ACC112 (cell line): ENCODE data around the gene DYNC1I1.

Experiments
- H2AFZ ChIP-seq: fragments of 200-600 bp; sonication (generic); one replicate; pipeline ENCODE4 v1.6.0; 2017; ENCODE audit warnings: antibody characterized with exemption, low read length; ENCODE audit not compliant: unreplicated experiment
- H3K27ac ChIP-seq: fragments of 200-600 bp; sonication (generic); 2 replicates; pipeline ENCODE4 v1.5.1; 2014; ENCODE audit warnings: low read depth, mild to moderate bottlenecking, antibody characterized with exemption, low read length, moderate library complexity
- H3K27me3 ChIP-seq: fragments of 200-600 bp; sonication (generic); 2 replicates; pipeline ENCODE4 v1.6.1; 2014; ENCODE audit warnings: mild to moderate bottlenecking, antibody characterized with exemption, low read length, moderate library complexity, mixed read lengths; ENCODE audit not compliant: insufficient read depth
- H3K36me3 ChIP-seq: fragments of 200-600 bp; sonication (generic); 2 replicates; pipeline ENCODE4 v1.6.1; 2016; ENCODE audit warnings: mild to moderate bottlenecking, antibody characterized with exemption, low read length, moderate library complexity, mixed read lengths; ENCODE audit not compliant: insufficient read depth
- H3K4me1 ChIP-seq: fragments of 200-600 bp; sonication (generic); one replicate; pipeline ENCODE4 v1.6.1; 2016; ENCODE audit warnings: low read length, mixed read lengths; ENCODE audit not compliant: insufficient read depth, unreplicated experiment, control insufficient read depth
- H3K4me3 ChIP-seq: fragments of 200-600 bp; sonication (generic); 2 replicates; pipeline ENCODE4 v1.5.1; 2014; ENCODE audit warnings: mild to moderate bottlenecking, low read depth, low read length
- H3K79me2 ChIP-seq: fragments of 200-600 bp; sonication (generic); one replicate; pipeline ENCODE4 v1.6.0; 2016; ENCODE audit warnings: low read length; ENCODE audit not compliant: control insufficient read depth, unreplicated experiment, insufficient read depth

Gene DYNC1I1

DNA sequence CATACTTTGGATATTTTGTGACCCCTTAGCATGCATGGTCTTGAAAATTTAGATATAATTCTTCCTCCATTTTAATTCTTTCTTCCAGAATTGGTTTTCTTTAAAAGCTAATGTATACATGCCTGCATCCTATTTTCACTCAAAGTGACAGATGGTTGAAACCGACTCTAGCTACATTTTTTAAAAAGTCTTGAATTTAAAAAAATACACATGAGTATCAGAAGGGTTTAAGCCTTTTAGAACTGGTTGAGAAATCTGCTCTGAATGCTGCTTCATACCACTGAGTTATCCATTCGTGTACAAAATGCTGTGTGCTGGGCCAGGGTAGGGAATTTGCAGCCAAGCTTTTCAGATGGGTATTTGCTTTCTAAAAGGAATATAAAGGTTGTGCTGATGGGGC is 16.5 kb downstream of the DYNC1I1 start:
- Histone ChIP-seq H2AFZ (no peak overlapping the region), H3K36me3 (no peaks in the 10 kb centered on the region), H3K27me3 (peaks cover 33% of the 10 kb centered on the region), H3K4me1 (no peaks in the 10 kb centered on the region), H3K27ac (no peak overlapping the region), H3K79me2 (no peaks in the 10 kb centered on the region), H3K4me3 (no peak overlapping the region)

DNA sequence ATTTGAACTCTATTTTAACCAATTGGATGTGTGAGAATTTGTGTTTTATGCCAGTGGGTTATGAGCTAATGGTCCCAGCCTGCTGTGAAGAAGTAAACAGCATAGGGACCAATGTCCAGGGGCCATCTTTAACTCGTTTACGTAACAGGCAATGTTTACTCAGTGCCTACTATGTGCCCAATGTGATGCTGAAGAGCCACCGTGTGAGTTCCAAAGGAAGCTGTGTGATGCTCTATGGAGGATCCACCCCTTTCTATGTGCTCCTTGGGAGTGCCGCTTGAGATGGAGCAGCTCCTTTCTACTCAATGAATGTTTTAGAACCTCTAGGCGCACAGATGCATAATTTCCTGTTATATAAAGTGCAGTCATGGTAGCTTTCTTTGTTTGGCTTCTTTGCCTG is 21.3 kb downstream of the DYNC1I1 start:
- H3K79me2 ChIP-seq, result no peaks in the 10 kb centered on the region
- no peak overlapping the region for H3K4me3 ChIP-seq
- no peak overlapping the region for H2AFZ ChIP-seq

GRCh38 chr7:95794917-95795515 is 22.7 kb downstream of the DYNC1I1 start:
- H3K36me3 ChIP-seq, result no peaks in the 10 kb centered on the region
- H2AFZ ChIP-seq, result no peak overlapping the region
- H3K27me3 ChIP-seq, result peaks cover 4% of the 10 kb centered on the region
- H3K4me1 ChIP-seq, result no peaks in the 10 kb centered on the region
- H3K27ac ChIP-seq, result no peak overlapping the region
- H3K4me3 ChIP-seq, result no peak overlapping the region
- H3K79me2 ChIP-seq, result no peaks in the 10 kb centered on the region

More for the DNA sequence above, 21.3 kb downstream of the DYNC1I1 start:
- H3K27ac ChIP-seq, result no peak overlapping the region
- H3K4me1 ChIP-seq, result no peaks in the 10 kb centered on the region
- H3K27me3 ChIP-seq, result peaks cover 4% of the 10 kb centered on the region; the same call in 1 of the 2 replicates
- H3K36me3 ChIP-seq, result no peaks in the 10 kb centered on the region

- Histone ChIP-seq H3K36me3 (no peaks in the 10 kb centered on the region), H3K79me2 (no peaks in the 10 kb centered on the region), H3K27ac (no peak overlapping the region), H3K4me1 (no peaks in the 10 kb centered on the region), H2AFZ (no peak overlapping the region), H3K27me3 (peaks cover 4% of the 10 kb centered on the region), H3K4me3 (no peak overlapping the region)
Measured at GRCh38 chr7:95796617-95797016, 24.3 kb downstream of the DYNC1I1 start.

DNA sequence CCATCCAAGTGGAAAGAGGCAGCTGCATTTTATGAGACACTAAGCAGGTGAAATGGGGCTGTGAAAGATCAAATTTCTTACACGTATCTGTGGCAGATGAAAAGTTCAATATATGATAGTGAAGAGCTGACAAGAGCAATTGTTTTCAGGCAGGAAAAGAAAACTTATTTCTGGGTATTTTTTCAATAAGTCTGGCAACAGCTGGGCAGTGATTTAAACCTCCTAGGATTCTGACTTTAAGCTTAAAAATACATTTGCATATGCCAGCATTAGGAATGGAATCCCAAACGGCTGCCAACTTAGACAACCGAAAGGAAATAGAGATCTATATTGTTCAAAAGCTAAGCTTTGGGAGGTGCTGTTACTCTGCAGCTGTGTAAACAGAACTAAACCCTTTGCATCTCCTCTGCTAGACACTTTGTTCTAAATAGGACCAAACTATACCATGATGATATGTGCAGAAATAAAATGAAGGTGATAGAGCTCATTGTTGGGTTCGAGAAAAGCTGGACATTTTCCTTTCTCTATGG is 26.1 kb downstream of the DYNC1I1 start:
- Histone ChIP-seq H3K79me2 (no peaks in the 10 kb centered on the region), H3K27me3 (no peaks in the 10 kb centered on the region; the same call in 1 of the 2 replicates), H3K4me3 (no peak overlapping the region)

GRCh38 chr7:95800787-95801186 is 28.4 kb downstream of the DYNC1I1 start:
- Histone ChIP-seq H2AFZ (no peak overlapping the region), H3K4me1 (no peaks in the 10 kb centered on the region), H3K79me2 (no peaks in the 10 kb centered on the region)

More for the DNA sequence above, 26.1 kb downstream of the DYNC1I1 start:
- Histone ChIP-seq H3K36me3 (no peaks in the 10 kb centered on the region), H3K4me1 (no peaks in the 10 kb centered on the region), H2AFZ (peak overlapping the region; percentile 41), H3K27ac (no peak overlapping the region)

DNA sequence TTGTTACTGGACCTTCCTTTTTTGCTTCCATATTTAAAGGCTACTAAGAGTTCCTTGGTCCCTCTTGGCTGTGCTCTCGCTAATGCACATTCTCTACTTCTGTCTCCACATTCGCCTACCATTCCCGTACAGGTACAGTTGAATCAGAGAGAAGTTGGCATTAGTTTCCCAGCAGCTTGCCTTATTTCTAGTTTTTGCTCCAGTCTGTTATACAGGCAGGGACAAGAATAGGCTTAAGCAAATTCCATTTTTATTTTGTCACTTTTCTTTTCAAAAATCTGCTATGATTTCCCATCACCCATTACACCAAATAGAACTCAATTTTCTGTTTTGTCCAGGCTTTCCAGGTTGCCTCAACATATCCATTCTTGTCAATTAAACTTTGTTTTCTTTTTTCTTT is 29.9 kb downstream of the DYNC1I1 start:
- no peaks in the 10 kb centered on the region for H3K79me2 ChIP-seq
- H3K27me3 ChIP-seq, result no peaks in the 10 kb centered on the region; the same call in 1 of the 2 replicates
- no peaks in the 10 kb centered on the region for H3K36me3 ChIP-seq
- H3K27ac ChIP-seq, result no peak overlapping the region
- no peak overlapping the region for H3K4me3 ChIP-seq
- H2AFZ ChIP-seq, result no peak overlapping the region
- H3K4me1 ChIP-seq, result no peaks in the 10 kb centered on the region

More at GRCh38 chr7:95800787-95801186, 28.4 kb downstream of the DYNC1I1 start:
- Histone ChIP-seq H3K36me3 (no peaks in the 10 kb centered on the region), H3K27me3 (no peaks in the 10 kb centered on the region; the same call in 1 of the 2 replicates), H3K4me3 (no peak overlapping the region), H3K27ac (no peak overlapping the region)

DNA sequence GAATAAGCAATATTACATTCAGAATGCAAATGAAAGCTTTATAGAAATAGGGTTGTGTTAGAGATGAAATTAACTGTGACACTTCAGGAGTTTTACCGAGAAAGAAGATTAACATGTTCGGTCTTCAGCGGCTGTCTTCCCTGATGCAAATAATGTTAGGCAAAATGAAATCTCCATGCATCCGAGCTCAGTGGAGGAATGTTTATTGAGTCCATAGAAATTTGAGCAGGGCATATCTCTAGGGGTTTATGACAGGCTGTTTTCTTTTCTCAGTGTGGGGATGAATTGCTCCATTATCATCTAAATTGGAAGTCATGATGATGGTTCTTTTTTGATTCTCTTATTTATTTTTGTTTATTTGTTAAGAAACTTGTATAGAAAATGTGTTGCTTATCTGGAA is 31.7 kb downstream of the DYNC1I1 start:
- Histone ChIP-seq H2AFZ (no peak overlapping the region), H3K4me3 (no peak overlapping the region), H3K4me1 (no peaks in the 10 kb centered on the region)

DNA sequence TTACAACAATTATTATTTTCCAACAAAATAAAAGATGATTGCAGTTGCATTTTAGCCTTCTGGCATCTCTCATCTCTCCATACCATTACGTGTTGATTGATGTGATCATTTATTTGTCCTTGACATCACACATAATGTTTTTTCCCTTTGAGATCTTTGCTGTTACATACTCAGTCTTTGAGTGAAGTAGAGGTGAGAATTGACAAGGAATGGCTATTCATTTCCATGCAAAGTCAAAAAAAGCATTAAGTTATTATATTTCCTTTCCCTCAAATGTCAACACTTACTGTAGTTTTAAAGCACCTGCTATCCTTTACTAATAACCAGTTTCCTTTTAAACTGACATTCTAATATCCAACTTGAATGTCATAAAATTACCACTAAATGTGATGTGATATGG is 33.6 kb downstream of the DYNC1I1 start:
- Histone ChIP-seq H2AFZ (no peak overlapping the region), H3K79me2 (no peaks in the 10 kb centered on the region), H3K4me1 (no peaks in the 10 kb centered on the region), H3K4me3 (no peak overlapping the region), H3K27me3 (no peaks in the 10 kb centered on the region), H3K36me3 (no peaks in the 10 kb centered on the region), H3K27ac (no peak overlapping the region)

More for the DNA sequence above, 31.7 kb downstream of the DYNC1I1 start:
- no peaks in the 10 kb centered on the region for H3K79me2 ChIP-seq
- H3K27ac ChIP-seq, result no peak overlapping the region
- H3K27me3 ChIP-seq, result no peaks in the 10 kb centered on the region; the same call in 1 of the 2 replicates
- no peaks in the 10 kb centered on the region for H3K36me3 ChIP-seq

DNA sequence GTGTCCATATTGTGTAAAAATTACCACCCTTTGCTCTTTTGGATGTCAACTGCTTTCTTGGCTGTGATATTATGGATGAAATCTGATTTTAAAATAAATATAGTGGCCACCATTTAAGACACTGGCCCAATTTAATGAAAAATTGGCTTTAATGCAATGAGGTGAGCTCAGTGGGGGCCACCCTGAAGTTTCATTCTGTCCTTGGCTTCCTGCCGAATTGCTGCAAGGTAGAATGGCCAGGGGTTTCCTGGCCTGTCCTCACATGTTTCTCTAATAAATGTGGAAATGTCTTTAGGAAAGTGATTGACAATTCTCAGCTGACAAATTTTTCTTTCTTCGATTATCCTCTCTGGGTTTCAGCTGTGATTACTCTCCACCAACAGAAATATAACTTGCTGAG is 36.0 kb downstream of the DYNC1I1 start:
- Histone ChIP-seq H3K27ac (no peak overlapping the region), H3K4me3 (no peak overlapping the region), H3K36me3 (no peaks in the 10 kb centered on the region), H3K4me1 (no peaks in the 10 kb centered on the region), H2AFZ (no peak overlapping the region), H3K27me3 (no peaks in the 10 kb centered on the region), H3K79me2 (no peaks in the 10 kb centered on the region)

DNA sequence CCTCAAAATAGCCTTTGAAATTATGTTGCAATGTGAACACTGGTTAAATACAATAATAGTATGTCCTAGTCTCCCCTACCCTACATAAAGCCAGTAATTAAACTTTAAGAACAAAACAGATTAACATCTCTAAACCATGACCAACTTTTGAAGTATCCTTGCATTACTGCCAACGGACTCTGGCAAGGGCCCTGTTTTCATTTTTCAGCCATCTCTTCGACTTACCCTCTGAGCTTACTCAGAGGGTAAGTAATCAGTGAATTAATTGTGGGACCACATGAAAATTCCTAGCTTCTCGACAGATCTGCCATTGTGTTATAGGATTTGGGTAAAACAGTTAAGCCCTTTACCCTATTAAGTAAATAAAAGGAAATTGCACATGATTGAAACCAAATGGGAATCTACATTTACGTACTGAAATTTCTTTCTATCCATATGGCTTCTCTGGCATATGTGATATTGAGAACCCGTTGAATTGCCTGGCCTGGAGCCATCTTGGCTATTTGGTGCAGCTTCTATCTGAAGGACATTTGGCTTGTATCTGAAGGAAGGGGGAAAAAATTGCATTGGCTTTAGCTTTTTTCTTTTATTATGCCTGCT is 39.6 kb downstream of the DYNC1I1 start:
- Histone ChIP-seq H3K4me3 (no peak overlapping the region), H3K36me3 (no peaks in the 10 kb centered on the region), H3K27me3 (no peaks in the 10 kb centered on the region), H2AFZ (no peak overlapping the region), H3K79me2 (no peaks in the 10 kb centered on the region), H3K27ac (no peak overlapping the region), H3K4me1 (no peaks in the 10 kb centered on the region)
